PC-9 (cell line): ENCODE data around the gene RRP9. TPM values are rescaled to one million over a fixed set of nuclear protein-coding genes. Genes with fewer than 3 reads are reported as not detected.

Experiments used
- BruUV-seq: library from RNA; stranded (reverse); fragments of 400-500 nt; replicated peaks from 2 replicates; lab custom pipeline; 2021; lab: Mats Ljungman, UMichigan
- CTCF ChIA-PET: fragments of 300-600 bp; sonication (Branson Sonifier 250); formaldehyde crosslinking; loops from one replicate; lab custom pipeline; 2022; ENCODE audit warnings: antibody characterized with exemption; lab: Charles Lee
- POLR2A ChIA-PET: fragments of 300-600 bp; sonication (Branson Sonifier 250); formaldehyde crosslinking; loops from one replicate; lab custom pipeline; 2022; ENCODE audit warnings: antibody characterized with exemption; ENCODE audit not compliant: unreplicated experiment; lab: Charles Lee
- DNase-seq, 2 experiments: peaks; one replicate each; pipeline versions ENCODE4 v3.0.0 to v3.0.0-alpha.2; 2015 to 2022; ENCODE audit warnings: mixed read lengths in 1 of 2
- H2AFZ ChIP-seq: fragments of 200-600 bp; sonication (generic); 2 replicates; pipeline ENCODE4 v1.8.1; 2017; ENCODE audit warnings: antibody characterized with exemption
- H3F3A ChIP-seq: fragments of 200-600 bp; sonication (generic); 2 replicates; pipeline ENCODE4 v1.8.1; 2017; ENCODE audit warnings: antibody characterized with exemption, mild to moderate bottlenecking, low read depth; ENCODE audit not compliant: insufficient read depth
- H3K27ac ChIP-seq: fragments of 200-600 bp; sonication (generic); 2 replicates; pipeline ENCODE4 v1.6.1; 2016; ENCODE audit warnings: mixed run types
- H3K27me3 ChIP-seq: fragments of 200-600 bp; sonication (generic); 2 replicates; pipeline ENCODE4 v1.6.1; 2016; ENCODE audit warnings: low read depth, mixed run types; ENCODE audit not compliant: insufficient read depth
- H3K36me3 ChIP-seq: fragments of 200-600 bp; sonication (generic); 2 replicates; pipeline ENCODE4 v1.6.1; 2016; ENCODE audit warnings: low read depth, mixed run types
- H3K4me1 ChIP-seq: fragments of 200-600 bp; sonication (generic); replicated peaks from 2 replicates; pipeline ENCODE4 v1.6.1; 2016; ENCODE audit warnings: mixed run types; ENCODE audit not compliant: insufficient read depth
- H3K4me2 ChIP-seq: fragments of 200-600 bp; sonication (generic); 2 replicates; pipeline ENCODE4 v1.6.1; 2017; ENCODE audit warnings: mixed run types
- H3K4me3 ChIP-seq: fragments of 200-600 bp; sonication (generic); 2 replicates; pipeline ENCODE4 v1.6.1; 2016; ENCODE audit warnings: mixed run types
- H3K79me2 ChIP-seq: fragments of 200-600 bp; sonication (generic); 2 replicates; pipeline ENCODE4 v1.6.1; 2017; ENCODE audit warnings: low read depth, mixed run types
- H3K9me2 ChIP-seq: fragments of 200-600 bp; sonication (generic); 2 replicates; pipeline ENCODE4 v1.8.1; 2017; ENCODE audit warnings: mild to moderate bottlenecking; ENCODE audit not compliant: insufficient read depth
- H3K9me3 ChIP-seq: fragments of 200-600 bp; sonication (generic); 2 replicates; pipeline ENCODE4 v1.8.1; 2016; ENCODE audit warnings: low read depth; ENCODE audit not compliant: insufficient read depth
- H4K20me1 ChIP-seq: fragments of 200-600 bp; sonication (generic); 2 replicates; pipeline ENCODE4 v1.8.1; 2017; ENCODE audit not compliant: insufficient read depth
- CTCF ChIP-seq: fragments of 200-600 bp; sonication (generic); conservative IDR thresholded peaks from 2 replicates; pipeline ENCODE4 v1.6.1; 2017; ENCODE audit warnings: mixed run types, antibody characterized with exemption, mild to moderate bottlenecking, moderate library complexity
- EZH2 ChIP-seq: fragments of 200-600 bp; sonication (generic); IDR thresholded peaks from 2 replicates; pipeline ENCODE4 v1.8.0; 2017; ENCODE audit warnings: antibody characterized with exemption, low read depth
- intact Hi-C: fragments of 100-400 bp; cut with micrococcal nuclease; formaldehyde crosslinking; loops from one replicate; pipeline ENCODE4 v1.10.0; 2022; ENCODE audit not compliant: unreplicated experiment
- total RNA-seq: library from RNA; stranded (reverse); gene quantifications from 2 replicates; pipeline ENCODE4 v1.2.3, GENCODE V29; 2021

Gene RRP9
- total RNA-seq, 1 experiment from 2014 or later = 23.4 TPM

- no peaks in the 10 kb centered on the region for H3K79me2 ChIP-seq
- no peaks in the 10 kb centered on the region for H3F3A ChIP-seq
- no peak overlapping the region for H2AFZ ChIP-seq
- H3K27ac ChIP-seq = no peak overlapping the region
- no TSS peak for BruUV-seq
- H3K4me3 ChIP-seq = no peak overlapping the region
- H3K36me3 ChIP-seq = no peaks in the 10 kb centered on the region
- ChIA-PET POLR2A (no interaction called here), CTCF (no interaction called here)
- H3K9me3 ChIP-seq = no peaks in the 10 kb centered on the region
- TF ChIP-seq CTCF (no peak), EZH2 (no peak)
- no peak overlapping the region for H3K4me2 ChIP-seq
- H3K27me3 ChIP-seq = no peaks in the 10 kb centered on the region
- intact Hi-C loops = no loop called here
- H3K9me2 ChIP-seq = no peaks in the 10 kb centered on the region
- H4K20me1 ChIP-seq = no peaks in the 10 kb centered on the region
- no peak for DNase-seq
- no peaks in the 10 kb centered on the region for H3K4me1 ChIP-seq
These were observed 18.7 kb upstream of the RRP9 start for GRCh38 chr3:51960386-51960785.

- H3K79me2 ChIP-seq = no peaks in the 10 kb centered on the region
- no peaks in the 10 kb centered on the region for H3K9me3 ChIP-seq
- H3K27me3 ChIP-seq = no peaks in the 10 kb centered on the region; the same call in 1 of the 2 replicates
- no TSS peak for BruUV-seq
- no peak overlapping the region for H2AFZ ChIP-seq
- CTCF ChIA-PET = no interaction called here
- intact Hi-C loops = no loop called here
- TF ChIP-seq CTCF (no peak), EZH2 (no peak)
- no peaks in the 10 kb centered on the region for H3K36me3 ChIP-seq
- H3K4me3 ChIP-seq = no peak overlapping the region
- no peaks in the 10 kb centered on the region for H3K9me2 ChIP-seq
- no peak for DNase-seq
- H3K4me1 ChIP-seq = no peaks in the 10 kb centered on the region
- no peaks in the 10 kb centered on the region for H4K20me1 ChIP-seq
- no peaks in the 10 kb centered on the region for H3F3A ChIP-seq
- H3K27ac ChIP-seq = no peak overlapping the region
- POLR2A ChIA-PET = no interaction called here
- H3K4me2 ChIP-seq = no peak overlapping the region
These were observed 17.9 kb upstream of the RRP9 start for GRCh38 chr3:51959651-51960050.

- Histone ChIP-seq H3K4me2 (no peak overlapping the region), H3K79me2 (no peaks in the 10 kb centered on the region), H3K4me1 (no peaks in the 10 kb centered on the region), H3F3A (no peaks in the 10 kb centered on the region), H2AFZ (no peak overlapping the region), H4K20me1 (no peaks in the 10 kb centered on the region), H3K4me3 (no peak overlapping the region), H3K9me3 (no peaks in the 10 kb centered on the region), H3K27ac (no peak overlapping the region), H3K27me3 (no peaks in the 10 kb centered on the region; the same call in 1 of the 2 replicates), H3K9me2 (no peaks in the 10 kb centered on the region), H3K36me3 (no peaks in the 10 kb centered on the region)
- DNase-seq = no peak
- TF ChIP-seq CTCF (no peak), EZH2 (no peak)
- no TSS peak for BruUV-seq
- intact Hi-C loops = no loop called here
- ChIA-PET POLR2A (interaction anchor here (0.6 kb wide), 1 partner anchor 9 kb away, joined by 3 read pairs; the partner anchor contains the start of gene PCBP4), CTCF (no interaction called here)
These were observed 17.2 kb upstream of the RRP9 start for GRCh38 chr3:51958603-51959521.
